HG02973 (cell line): ENCODE results near the gene IL17RA.

Source experiments
- ATAC-seq: cut with Tn5 transposase; IDR thresholded peaks from one replicate; pipeline ENCODE4 v1.9.1; 2021; ENCODE audit warnings: moderate library complexity; ENCODE audit not compliant: unreplicated experiment

The IL17RA gene

DNA sequence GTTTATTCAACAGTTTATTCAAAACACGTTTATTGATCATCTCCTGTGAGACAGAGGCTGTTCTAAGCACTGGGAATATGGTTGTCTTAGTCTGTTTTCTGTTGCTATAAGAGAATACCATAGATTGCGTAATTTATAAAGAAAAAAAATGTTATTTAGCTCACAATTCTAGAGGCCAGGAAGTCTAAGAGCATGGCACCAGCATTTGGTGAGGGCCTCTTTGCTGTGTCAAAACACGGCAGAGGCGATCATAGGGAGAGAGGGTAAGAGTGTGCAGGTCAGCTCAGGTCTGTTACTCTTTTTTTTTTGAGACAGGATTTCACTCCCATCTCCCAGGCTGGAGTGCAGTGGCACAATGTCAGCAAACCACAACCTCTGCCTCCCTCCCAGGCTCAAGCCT lies 5.2 kb upstream of the IL17RA start:
- no peak for ATAC-seq

DNA sequence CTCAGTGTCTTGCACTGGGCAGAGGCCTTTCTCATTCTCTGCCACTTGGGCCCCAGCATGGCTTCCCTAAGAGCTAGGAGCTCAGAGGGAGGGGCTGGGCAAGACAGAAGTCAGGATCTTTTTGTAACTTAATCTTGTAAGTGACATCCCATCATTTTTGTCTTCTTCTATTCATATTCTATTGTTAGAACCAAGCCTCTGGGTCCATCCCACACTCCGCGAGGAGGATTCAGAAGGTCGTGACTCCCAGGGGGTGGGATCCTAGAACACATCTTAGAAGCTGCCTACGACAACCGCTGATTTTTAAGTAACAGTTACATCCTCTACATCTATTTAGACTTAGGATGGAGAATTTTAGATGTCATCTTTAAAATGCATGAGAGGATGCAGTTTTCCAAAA lies 1.5 kb upstream of the IL17RA start:
- no peak for ATAC-seq

DNA sequence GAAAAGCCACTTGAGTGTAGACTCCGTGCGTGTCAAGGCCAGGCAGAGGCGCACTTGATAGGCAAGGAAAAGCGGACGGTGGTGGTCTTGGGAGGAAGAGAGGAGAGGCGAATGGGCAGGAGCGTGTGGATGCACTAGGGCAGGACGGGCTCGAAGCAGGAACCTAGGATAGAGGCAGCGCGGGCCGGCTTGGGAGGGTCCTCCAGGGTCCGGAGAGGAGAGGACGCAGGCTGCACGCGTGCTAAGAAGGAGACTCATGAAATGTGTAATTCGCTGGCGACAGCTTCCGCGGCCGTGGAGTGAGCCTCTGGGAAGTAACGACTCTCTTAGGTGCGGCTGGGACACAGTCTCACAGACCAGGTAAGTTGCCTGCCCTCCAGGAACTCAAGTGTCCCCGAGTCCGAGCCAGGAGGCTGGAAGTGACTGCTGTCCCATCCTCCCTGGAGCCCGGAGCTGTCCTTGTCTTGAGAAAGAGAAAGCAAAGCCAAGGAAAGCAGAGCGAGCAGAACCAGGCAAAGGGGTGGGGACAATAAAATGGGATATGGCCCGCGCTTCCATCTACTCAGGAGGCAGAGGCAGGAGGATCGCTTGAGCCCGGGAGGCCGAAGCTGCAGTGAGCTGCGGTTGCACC lies 874 bp upstream of the IL17RA start:
- ATAC-seq, result no peak

DNA sequence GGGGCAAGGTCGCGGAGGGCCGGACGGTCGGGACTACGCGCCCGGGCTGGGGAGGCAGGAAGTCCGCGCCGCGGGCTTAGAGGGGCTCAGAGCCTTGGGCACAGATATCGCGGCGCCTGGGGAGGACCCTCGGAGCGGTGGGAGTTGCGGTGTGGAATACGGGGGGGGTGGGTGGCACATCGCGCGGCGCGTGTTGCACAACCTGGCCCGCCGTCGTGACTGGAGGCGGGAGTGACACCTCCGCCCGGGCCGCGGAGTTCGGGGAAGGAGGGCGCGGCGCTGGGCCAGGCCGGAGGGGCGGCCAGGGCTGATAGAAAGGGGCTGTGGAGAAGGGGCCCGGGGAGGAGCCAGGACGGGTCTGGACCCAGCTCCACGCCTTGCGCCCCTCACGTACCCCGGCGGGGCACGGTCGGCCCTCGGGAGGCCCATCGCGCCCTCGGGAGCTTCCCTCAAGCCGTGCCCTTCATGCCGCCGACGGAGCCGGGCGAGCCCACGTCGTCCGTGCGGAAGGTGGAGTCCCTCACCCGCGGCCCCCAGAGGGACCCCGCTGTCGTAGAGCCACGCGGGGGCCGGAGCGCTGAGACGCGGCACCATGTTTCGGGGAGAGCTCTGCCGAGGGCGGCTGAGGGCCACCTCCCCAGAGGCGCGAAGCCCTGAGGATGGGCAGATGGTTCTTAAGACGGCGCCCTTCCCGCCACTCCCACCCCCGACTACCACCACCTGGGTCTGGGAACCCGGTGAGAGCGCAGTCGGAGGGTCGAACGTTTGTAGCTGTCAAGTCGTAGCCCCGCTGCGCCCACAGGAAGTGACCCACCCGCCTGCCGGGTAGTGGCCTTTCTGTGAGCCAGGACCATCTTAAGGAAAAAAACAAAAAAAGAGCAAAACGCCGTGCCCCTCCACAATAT lies 729 bp downstream of the IL17RA start:
- ATAC-seq, result no peak

DNA sequence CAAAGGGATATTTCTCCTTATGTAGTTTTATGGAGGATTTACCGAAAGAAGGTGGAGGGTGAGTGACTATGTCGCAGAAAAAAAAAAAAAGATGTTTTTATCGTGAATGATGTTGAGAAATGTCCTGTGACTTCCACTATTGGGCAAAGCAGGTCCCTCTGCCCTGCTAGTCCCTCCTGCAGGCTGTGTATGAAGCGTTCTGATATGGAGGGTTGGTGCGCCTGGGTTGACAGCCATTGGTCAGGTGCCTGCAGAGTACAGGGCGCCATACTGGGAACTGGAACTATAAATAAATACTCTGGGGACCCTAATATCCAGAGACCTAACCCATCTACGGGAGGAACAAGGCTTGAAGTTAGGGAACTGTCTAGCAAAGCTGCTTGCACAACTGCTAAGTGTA lies 1.5 kb downstream of the IL17RA start:
- ATAC-seq, result no peak

DNA sequence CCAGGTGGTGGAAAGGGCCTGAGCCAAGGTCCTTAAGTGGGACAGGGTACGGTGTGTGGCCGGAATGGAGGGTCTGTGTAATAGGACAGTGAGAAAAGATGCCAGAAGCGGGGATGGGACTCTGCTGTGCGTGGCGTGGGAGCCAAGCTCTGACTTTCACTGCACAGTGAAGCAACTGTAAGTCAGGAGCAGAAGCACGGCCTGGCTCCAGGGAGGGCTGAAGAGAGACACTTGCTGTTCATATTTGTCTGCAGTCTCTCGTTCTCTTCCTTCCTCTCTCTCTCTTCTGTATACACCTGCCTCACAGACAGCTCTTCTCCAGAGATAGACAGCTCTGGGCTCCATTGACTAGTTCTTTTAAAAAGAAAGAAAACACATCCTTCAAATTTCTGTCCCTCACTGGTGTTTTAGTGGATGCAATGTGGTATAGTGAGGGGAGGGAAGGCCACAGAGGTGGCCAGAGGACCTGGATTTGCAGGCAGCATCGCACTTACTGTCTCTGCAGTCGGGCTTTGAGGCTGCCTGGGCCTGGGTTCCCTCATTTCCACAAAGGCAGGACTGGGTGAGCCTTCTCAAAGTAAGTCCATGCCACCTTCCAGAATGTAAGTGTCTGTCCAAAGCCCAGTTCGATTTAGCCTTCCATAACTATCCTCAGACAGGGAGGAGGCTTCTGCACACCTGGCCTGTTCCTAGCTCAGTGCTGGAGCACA lies 2.1 kb downstream of the IL17RA start:
- ATAC-seq, result no peak

DNA sequence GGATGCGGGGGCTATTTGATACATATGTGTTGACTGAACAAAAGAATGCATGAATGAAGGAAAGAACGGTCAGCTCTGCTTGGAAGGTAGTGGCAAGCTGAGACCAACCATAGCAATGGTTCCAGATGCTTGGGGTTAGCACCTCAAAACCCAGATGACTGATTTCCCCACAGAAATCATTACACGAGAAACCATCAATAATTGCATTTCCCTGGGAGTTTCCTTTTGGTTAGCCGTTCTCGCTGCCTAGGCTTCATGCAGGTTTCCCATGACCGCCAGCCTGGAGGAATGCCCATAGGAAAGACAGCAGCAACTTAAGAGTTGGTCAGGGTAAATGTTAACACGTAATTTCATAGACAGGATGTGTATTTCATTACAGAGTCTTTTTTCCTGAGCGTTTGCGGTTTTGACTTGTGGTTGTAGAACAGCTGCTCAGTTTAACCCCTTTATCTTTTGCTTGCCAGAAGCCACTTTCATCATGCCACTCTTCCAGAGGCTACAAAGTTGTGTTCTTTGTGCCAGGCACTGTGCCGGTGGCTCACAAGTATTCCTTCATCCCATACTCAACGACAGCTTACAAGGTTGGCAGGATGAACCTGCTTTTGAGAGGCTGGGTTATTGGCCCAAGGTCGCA lies 2.8 kb downstream of the IL17RA start:
- ATAC-seq, result no peak

DNA sequence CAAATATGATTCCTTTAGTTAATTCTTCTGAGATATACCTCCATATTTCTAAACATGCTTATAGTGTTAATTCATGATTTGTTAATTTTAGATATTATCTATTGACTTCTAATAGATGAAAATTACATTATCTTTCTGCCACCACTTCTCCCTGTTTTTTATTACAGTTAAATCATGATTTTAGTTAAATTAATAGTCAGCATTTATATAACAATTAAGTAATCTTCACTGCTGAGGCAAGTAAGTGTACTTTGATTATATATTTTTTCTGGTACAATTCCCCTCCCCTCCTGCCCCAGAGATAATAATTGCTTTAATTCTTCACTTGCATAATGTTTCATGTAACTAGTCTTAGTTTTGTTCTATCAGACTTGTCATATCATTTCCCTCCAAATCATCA lies 5.8 kb downstream of the IL17RA start:
- ATAC-seq, result no peak

DNA sequence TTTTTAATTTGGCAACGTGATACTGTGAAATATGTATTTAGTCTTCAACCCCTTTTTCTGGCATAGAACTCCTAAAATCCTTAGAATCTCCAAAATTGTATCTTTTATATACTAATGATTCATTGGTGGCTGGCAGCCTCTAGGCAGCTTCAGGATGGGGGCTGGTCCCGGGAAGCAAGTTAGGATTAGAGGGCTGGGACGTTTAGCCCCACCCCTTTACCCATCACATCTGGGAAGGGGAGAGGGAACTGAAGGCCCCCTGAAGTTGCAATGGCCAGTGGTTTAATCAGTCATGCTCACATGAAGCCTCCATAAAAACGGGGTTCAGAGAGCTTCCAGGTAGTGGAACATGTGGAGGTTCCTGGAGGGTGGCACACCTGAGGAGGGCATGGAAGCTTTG lies 7.1 kb downstream of the IL17RA start:
- no peak for ATAC-seq

DNA sequence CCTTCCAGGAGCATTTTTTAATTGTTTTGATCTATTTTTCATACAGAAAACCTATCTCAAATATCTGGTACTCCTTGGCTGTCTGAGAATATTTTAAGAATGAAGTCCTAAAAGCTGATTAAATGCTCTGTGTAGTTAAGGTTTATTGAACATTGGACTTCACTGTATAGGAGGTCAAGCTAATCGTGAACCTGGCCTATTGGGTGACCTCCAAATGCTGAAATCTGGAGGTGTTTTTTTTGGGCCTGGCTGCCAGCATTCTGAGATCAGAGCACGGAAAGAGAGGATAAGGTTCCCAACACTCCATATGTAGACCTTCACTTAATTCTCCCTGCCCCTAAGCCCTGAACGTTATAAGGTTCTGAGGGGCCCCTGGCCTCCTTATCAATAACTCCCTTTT lies 8.3 kb downstream of the IL17RA start:
- no peak for ATAC-seq

DNA sequence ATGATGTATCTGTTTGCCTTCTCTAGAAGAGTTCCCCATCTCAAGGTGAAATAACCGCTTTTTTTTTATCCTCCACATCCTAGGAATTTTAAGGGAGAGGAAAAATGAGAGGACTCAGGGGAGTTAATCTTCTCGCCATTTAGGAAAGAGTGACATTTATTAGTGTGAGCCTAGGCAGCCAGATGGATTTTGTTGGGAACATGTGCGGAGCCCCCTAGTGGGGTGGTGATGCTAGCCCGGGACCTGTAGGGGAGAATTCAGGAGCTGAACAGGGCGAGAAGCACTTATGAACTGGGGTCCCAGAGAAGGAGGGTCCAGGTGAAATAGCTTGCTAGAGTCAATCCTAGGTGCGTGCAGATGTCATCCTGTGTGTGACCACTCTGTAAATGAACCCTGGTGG lies 10.7 kb downstream of the IL17RA start:
- no peak for ATAC-seq

DNA sequence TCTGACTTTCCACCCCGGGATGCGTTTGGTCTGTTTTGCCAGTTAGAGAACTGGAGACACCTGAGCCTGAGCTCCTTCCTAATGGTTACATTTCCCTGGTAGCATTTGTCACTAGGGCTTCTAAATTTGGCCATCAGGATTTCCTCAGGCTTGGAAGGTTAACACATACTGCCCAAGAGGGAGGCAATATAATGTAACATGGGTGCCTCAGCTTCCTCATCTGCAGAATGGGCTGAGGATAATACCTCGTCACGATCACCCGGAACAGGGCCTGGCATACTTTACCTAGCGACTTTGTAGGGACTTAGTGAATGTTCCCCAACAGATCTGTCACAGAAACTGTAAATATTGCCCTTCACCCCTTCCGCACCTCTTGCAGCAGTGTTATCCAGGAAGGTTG lies 11.3 kb downstream of the IL17RA start:
- ATAC-seq, result no peak

DNA sequence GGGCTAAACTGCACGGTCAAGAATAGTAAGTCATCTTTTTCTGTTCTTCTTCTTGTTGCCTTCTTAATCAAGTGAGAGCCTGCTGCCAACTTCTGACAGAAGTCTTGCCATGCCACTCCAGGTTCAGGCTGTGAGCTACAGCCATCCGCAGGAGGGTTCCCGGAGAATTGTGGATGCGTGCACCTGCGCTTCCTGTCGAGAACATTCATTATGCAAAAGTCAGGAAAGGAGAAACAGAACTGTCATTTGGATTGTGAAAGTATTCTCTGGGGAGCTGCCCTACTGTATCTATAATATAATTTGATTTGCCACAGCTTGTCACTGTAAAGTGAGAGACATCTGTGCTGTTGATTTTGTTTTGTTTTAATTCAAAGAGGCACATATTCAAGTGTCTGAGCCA lies 12.3 kb downstream of the IL17RA start:
- no peak for ATAC-seq

DNA sequence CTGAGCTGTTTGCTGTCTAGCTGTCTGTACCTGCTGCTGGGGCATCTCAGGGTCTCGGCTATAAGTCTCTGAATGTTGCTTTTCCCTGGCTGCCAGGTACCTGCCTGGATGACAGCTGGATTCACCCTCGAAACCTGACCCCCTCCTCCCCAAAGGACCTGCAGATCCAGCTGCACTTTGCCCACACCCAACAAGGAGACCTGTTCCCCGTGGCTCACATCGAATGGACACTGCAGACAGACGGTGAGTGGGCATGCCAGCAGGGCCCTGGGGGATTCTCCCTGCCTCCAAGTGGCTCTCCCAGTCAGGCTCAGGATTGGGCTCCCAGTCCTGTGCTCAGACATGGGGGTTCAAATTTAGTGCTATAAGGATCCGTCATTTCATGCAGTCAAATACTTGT lies 12.9 kb downstream of the IL17RA start:
- no peak for ATAC-seq

DNA sequence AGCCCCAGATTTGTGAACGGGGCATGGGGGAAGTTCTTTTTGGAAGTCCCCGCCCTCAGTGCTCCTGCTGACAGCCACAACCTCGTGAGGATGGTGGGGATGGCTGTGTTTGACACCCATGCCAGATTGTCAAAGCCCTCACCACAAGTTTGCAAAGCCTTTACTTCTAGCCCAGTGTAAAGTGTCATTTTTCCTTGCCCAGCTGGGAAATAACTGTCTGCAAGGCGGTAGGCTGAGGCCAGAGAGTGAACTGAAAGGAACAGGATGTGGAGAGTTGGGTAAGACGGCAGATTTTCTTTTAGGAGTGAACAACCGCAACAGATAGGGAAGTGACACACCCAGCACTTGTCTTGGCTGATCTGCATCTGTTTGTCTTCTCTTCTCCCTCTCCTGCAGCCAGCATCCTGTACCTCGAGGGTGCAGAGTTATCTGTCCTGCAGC lies 13.6 kb downstream of the IL17RA start:
- no peak for ATAC-seq

DNA sequence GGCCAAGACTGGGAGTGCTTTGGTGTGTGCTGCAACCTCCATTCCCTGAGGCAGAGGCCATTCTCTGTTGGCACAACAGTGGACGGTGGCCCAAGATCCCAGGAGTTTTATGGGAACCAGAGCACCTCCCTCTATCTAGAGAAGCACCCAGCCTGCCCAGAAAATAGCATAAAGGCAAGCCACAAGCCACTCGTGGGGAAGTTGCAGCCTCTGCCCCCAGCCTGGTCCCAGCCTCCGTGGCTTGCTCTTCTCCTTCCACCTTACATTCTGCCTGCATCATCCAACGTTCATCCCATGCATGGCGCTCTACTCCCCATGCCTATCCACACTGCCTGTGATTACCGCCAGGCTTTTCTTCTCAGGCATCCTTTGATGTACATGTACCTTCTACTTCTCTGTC lies 15.8 kb downstream of the IL17RA start:
- ATAC-seq, result no peak

DNA sequence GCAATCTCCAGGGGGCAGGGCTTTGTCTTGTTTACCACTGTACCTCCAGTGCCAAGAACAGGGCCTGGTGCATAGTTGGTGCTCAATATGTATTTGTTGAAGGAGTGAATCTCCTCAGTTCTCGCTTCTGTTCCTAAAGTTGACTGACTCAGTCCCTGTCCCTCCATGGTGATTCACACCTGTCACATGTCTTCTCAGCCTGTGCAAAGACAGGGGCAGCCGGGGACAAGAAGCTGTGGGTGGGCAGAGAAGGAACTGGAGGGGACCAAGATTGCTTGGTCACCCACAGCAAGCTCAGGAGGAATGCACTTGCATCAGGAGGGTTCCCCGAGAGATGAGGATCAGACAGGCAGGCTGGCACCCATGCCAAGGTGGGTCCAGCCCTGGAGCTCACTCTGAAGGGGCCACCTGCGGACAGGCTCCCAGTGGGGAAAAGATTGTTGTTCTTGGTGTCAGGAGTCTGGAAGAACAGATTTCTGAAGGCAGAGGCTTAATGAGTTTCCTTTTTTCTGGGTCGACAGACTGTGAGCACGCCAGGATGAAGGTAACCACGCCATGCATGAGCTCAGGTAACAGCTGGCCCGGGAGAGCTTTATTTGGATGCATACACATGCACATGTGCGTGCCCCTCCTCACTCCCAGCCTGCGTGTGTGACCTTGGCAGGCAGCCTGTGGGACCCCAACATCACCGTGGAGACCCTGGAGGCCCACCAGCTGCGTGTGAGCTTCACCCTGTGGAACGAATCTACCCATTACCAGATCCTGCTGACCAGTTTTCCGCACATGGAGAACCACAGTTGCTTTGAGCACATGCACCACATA lies 16.9 kb downstream of the IL17RA start:
- ATAC-seq, result no peak

DNA sequence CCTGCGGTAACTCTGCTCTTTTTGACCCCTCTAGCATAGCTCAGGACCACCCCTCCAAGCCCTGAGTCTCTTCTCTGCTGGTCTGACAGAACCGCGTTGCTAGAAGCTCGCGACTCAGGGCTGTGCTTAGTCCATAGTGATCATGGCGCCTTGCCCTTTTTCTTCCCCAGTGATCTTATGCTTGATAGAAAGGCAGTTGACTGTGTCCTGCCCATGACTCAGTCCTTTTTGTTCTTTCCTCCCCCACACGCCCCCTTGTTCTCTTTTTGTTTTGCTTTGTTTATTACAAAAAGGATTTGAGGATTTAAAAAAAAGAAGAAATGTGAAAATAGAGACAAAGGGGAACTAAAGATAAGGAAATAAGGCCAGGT lies 17.5 kb downstream of the IL17RA start:
- no peak for ATAC-seq

DNA sequence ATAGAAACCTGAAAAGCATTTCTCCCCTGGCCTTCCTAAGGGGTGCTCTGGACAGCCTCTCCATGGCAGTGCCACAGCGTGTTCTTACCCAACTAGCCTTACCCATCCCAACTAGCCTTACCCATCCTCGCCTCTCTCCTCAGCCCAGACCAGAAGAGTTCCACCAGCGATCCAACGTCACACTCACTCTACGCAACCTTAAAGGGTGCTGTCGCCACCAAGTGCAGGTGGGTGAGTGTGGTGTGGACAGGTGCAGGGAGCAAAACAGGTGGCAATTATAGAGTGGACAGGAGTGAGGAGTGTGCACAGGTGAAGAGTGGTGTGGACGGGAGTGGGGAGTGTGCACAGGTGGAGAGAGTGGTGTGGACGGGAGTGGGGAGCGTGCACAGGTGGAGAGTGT lies 18.6 kb downstream of the IL17RA start:
- no peak for ATAC-seq

DNA sequence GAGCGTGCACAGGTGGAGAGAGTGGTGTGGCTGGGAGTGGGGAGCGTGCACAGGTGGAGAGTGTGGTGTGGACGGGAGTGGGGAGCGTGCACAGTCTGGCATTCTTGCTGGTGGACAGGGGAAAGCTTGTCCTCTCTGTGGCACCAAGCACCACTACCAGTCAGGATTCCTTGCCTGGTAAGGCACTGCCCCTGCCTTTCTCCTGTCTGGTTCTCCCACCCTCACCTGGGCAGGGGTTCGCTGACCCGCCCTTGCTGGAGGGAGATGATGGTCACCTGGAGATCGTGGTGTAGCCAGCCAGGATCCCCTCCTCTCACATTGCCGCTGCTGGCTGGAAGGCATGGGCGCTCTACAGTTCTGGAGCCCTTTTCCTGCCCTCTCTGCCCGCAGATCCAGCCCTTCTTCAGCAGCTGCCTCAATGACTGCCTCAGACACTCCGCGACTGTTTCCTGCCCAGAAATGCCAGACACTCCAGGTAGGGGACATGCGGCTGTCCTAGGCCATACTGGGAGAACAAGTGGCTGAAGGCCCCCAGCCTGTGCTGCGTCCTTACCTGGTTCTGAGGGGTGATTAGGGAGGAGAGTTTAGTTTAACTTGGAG lies 19.6 kb downstream of the IL17RA start:
- ATAC-seq, result no peak
